Fibroblast of lung (primary cell): ENCODE results near the gene NLGN1. TPM values are rescaled to one million over a fixed set of nuclear protein-coding genes. Genes with fewer than 3 reads are reported as not detected.

Experiments
- DNase-seq, 2 donors: peaks; one replicate each; pipeline versions ENCODE4 v3.0.0 to v3.0.0-alpha.2; 2010; ENCODE audit warnings: low read depth in 2 of 2
- H2AFZ ChIP-seq: 2 replicates; pipeline ENCODE4 v1.5.1; 2012; ENCODE audit warnings: low read length, control low read depth, inconsistent platforms
- H3K27ac ChIP-seq: 2 replicates; pipeline ENCODE4 v1.5.1; 2011; ENCODE audit warnings: low read length, control low read depth; ENCODE audit not compliant: insufficient read depth
- H3K27me3 ChIP-seq: 2 replicates; pipeline ENCODE4 v1.5.1; 2011; ENCODE audit warnings: mild to moderate bottlenecking, low read length; ENCODE audit not compliant: control insufficient read depth, insufficient read depth
- H3K36me3 ChIP-seq: 2 replicates; pipeline ENCODE4 v1.5.1; 2011; ENCODE audit warnings: low read length; ENCODE audit not compliant: control insufficient read depth, insufficient read depth
- H3K4me1 ChIP-seq: 2 replicates; pipeline ENCODE4 v1.5.1; 2011; ENCODE audit warnings: low read length; ENCODE audit not compliant: control insufficient read depth, insufficient read depth; ENCODE audit errors: extremely low read depth
- H3K4me2 ChIP-seq: 2 replicates; pipeline ENCODE4 v1.5.1; 2011; ENCODE audit warnings: low read length, control low read depth; ENCODE audit not compliant: insufficient read depth; ENCODE audit errors: extremely low read depth
- H3K4me3 ChIP-seq, 4 experiments: fragments of 200-600 bp in 1 of 4; sonication (generic) in 1 of 4; replicated peaks in 1 of 4; 2 replicates each; pipeline ENCODE4 v1.5.1; 2011 to 2016; ENCODE audit warnings: low read length in 4 of 4, low read depth in 3 of 4, mild to moderate bottlenecking in 3 of 4, control low read depth in 2 of 4, inconsistent platforms in 1 of 4, mixed read lengths in 1 of 4; ENCODE audit not compliant: insufficient read depth in 1 of 4; ENCODE audit errors: control extremely low read depth in 1 of 4
- H3K79me2 ChIP-seq: 2 replicates; pipeline ENCODE4 v1.5.1; 2012; ENCODE audit warnings: mild to moderate bottlenecking, low read length, inconsistent platforms; ENCODE audit not compliant: control insufficient read depth, insufficient read depth
- H3K9ac ChIP-seq: 2 replicates; pipeline ENCODE4 v1.5.1; 2011; ENCODE audit warnings: mild to moderate bottlenecking, low read length, control low read depth; ENCODE audit not compliant: insufficient read depth
- H3K9me3 ChIP-seq: 2 replicates; pipeline ENCODE4 v1.5.1; 2012; ENCODE audit warnings: low read depth, low read length; ENCODE audit not compliant: control insufficient read depth, insufficient read depth
- H4K20me1 ChIP-seq: 2 replicates; pipeline ENCODE4 v1.5.1; 2011; ENCODE audit warnings: low read length; ENCODE audit not compliant: control insufficient read depth, insufficient read depth; ENCODE audit errors: extremely low read depth
- CTCF ChIP-seq, 2 donors: IDR thresholded peaks in 1 of 2; conservative IDR thresholded peaks in 1 of 2; 1 replicate in 1 of 2; 2 replicates in 1 of 2; pipeline ENCODE4 v1.5.1; 2011 to 2012; ENCODE audit warnings: low read length in 2 of 2, control low read depth in 1 of 2, inconsistent platforms in 1 of 2, low read depth in 1 of 2, mild to moderate bottlenecking in 1 of 2
- EZH2 ChIP-seq: IDR thresholded peaks from 2 replicates; pipeline ENCODE4 v1.5.1; 2012; ENCODE audit warnings: low read length, control low read depth, mild to moderate bottlenecking; ENCODE audit errors: missing control alignments
- polyA plus RNA-seq, 2 donors: library from polyadenylated mRNA; depleted of rRNA in 1 of 2; stranded (reverse) in 1 of 2; unstranded in 1 of 2; fragments of >200 nt; gene quantifications; 2 replicates each; pipeline ENCODE4 v1.2.1, GENCODE V29; 2011 to 2012; ENCODE audit warnings: missing spikeins in 1 of 2
- total RNA-seq: library from RNA; depleted of rRNA; stranded (reverse); fragments of >200 nt; gene quantifications from 2 replicates; pipeline ENCODE4 v1.2.1, GENCODE V29; 2014

Gene NLGN1
- total and polyA plus RNA-seq, 2 donors (not counting 1 experiment from before 2014, with no cell fraction given) = 0.61 to 2.1 TPM

- peak in 1 of 2 donors; percentile 83 for DNase-seq
- H3K27ac ChIP-seq = no peak overlapping the region
- no peaks in the 10 kb centered on the region for H3K27me3 ChIP-seq
These were observed 224.6 kb downstream of the NLGN1 start for GRCh38 chr3:173622166-173622565.

GRCh38 chr3:173624086-173624485 lies 226.5 kb downstream of the NLGN1 start:
- no peak overlapping the region for H3K9ac ChIP-seq
- no peak overlapping the region for H3K27ac ChIP-seq
- no peaks in the 10 kb centered on the region for H3K4me1 ChIP-seq
- H3K9me3 ChIP-seq = no peaks in the 10 kb centered on the region
- no peaks in the 10 kb centered on the region for H4K20me1 ChIP-seq
- TF ChIP-seq CTCF (conservative IDR thresholded peaks at IDR 0.05 in 1 of 2, IDR thresholded peaks at IDR 0.05 in 1 of 2; ENCODE audit: low read depth in 1 of 2, low read length in 2 of 2) (no peak), EZH2 (no peak)
- H3K79me2 ChIP-seq = no peaks in the 10 kb centered on the region
- no peak overlapping the region for H3K4me3 ChIP-seq
- no peaks in the 10 kb centered on the region for H3K36me3 ChIP-seq
- no peak for DNase-seq
- H3K4me2 ChIP-seq = no peak overlapping the region
- no peak overlapping the region for H2AFZ ChIP-seq
- H3K27me3 ChIP-seq = no peaks in the 10 kb centered on the region

More at GRCh38 chr3:173622166-173622565, 224.6 kb downstream of the NLGN1 start:
- Histone ChIP-seq H3K79me2 (no peaks in the 10 kb centered on the region), H3K4me3 (no peak overlapping the region), H3K4me2 (no peak overlapping the region), H3K9ac (no peak overlapping the region), H3K36me3 (no peaks in the 10 kb centered on the region), H3K4me1 (no peaks in the 10 kb centered on the region), H2AFZ (no peak overlapping the region), H3K9me3 (no peaks in the 10 kb centered on the region), H4K20me1 (no peaks in the 10 kb centered on the region)
- TF ChIP-seq EZH2 = no peak
- no peak for TF ChIP-seq CTCF (conservative IDR thresholded peaks at IDR 0.05 in 1 of 2, IDR thresholded peaks at IDR 0.05 in 1 of 2; ENCODE audit: low read depth in 1 of 2, low read length in 2 of 2)

GRCh38 chr3:173630849-173631248 lies 233.3 kb downstream of the NLGN1 start:
- H2AFZ ChIP-seq = no peak overlapping the region
- no peaks in the 10 kb centered on the region for H4K20me1 ChIP-seq
- no peak for DNase-seq
- no peaks in the 10 kb centered on the region for H3K79me2 ChIP-seq
- no peaks in the 10 kb centered on the region for H3K4me1 ChIP-seq
- H3K27me3 ChIP-seq = no peaks in the 10 kb centered on the region
- no peak overlapping the region for H3K4me3 ChIP-seq
- H3K9ac ChIP-seq = no peak overlapping the region
- H3K4me2 ChIP-seq = no peak overlapping the region
- H3K27ac ChIP-seq = no peak overlapping the region
- H3K36me3 ChIP-seq = no peaks in the 10 kb centered on the region
- TF ChIP-seq EZH2 = no peak
- H3K9me3 ChIP-seq = no peaks in the 10 kb centered on the region
